ENCODE results near the gene ZIC2.
"Not testable (repeated sequence)": the region's sequence is repeated elsewhere in the genome, so short reads cannot be mapped to it uniquely, and the experiment has no call there.

Gene ZIC2

GRCh38 chr13:100014621-100015020 lies 33.0 kb downstream of the ZIC2 start:
- DNase-seq (ENCODE audit: low spot score), result no peak

GRCh38 chr13:100019780-100020356 lies 38.3 kb downstream of the ZIC2 start:
- no peak for DNase-seq (ENCODE audit: low spot score)

GRCh38 chr13:100022798-100023197 lies 41.2 kb downstream of the ZIC2 start:
- no peak for DNase-seq (ENCODE audit: low spot score)

DNA sequence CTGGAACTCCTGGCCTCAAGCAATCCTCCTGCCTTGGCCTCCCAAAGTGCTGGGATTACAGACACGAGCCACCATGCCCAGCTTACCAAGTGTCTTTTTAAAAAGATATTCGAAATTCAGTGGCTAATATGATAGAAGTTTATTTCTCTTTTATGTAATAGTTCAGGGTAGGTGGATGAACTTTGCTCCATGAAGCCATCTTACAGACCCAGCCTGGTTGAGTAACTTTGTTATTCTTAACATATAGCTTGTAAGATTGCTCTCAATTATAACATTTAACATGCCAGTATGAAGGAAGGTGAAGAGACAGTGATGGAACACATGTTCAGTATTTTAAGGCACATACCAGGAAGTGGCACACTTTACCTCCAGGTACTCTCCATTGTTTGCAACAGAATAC lies 42.4 kb downstream of the ZIC2 start:
- no peak for DNase-seq (ENCODE audit: low spot score)

DNA sequence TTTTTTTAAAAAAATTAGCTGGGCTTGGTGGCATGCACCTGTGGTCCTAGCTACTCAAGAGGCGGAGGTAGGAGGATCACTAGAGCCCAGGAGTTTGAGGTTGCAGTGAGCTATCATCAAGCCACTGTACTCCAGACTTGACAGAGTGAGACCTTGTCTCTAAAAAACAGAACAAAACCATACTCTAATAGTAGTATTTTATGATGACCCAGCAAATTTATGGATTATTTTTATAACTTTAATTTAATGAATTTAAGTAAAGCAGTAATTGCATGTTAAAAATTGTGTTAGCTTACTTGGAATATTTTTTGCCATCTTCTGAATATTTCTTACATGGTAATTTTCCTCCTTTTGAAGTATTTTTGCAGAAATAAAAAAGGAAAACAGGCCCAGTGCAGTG lies 48.3 kb downstream of the ZIC2 start:
- DNase-seq (ENCODE audit: low spot score), result no peak

GRCh38 chr13:100032642-100033041 lies 51.1 kb downstream of the ZIC2 start:
- not testable (repeated sequence) for DNase-seq (ENCODE audit: low spot score)

DNA sequence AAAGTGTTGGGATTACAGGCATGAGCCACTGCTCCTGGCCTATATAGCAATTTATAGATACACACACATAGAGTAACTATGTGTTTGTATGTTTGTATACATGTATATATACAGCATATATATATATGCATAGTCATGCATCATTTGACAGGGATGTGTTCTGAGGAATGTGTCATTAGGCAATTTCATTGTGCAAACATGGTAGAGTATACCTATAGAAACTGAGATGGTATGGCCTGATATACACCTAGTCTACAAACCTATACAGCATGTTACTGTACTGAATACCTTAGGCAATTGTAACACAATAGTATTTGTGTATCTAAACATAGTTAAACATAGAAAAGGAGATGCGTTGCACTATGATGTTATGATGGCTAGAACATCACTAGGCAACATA lies 54.4 kb downstream of the ZIC2 start:
- DNase-seq (ENCODE audit: low spot score), result no peak

Measured in cerebellar cortex (tissue), 1 donor.